ENCODE measurements around the gene GGA3. TPM values are rescaled to one million over a fixed set of nuclear protein-coding genes. Genes with fewer than 3 reads are reported as not detected.

GGA3 gene
- total RNA-seq, 1 donor = 14.2 TPM

DNA sequence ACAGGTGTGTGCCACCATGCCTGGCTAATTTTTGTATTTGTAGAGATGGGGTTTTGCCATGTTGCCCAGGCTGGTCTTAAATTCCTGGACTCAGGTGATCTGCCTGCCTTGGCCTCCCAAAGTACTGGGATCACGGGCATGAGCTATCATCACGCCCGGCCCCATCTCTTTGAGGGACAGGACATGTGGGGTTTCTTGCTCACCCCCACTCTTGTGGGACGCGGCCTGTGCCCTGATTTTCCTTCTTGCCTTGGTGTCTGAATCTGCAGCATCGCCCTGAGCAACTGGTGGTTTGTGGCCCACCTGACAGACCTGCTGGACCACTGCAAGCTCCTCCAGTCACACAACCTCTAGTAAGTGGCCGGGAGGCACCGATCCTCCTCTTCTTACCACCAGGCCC lies 30.3 kb downstream of the GGA3 start:
- TF ChIP-seq, protein P1, sequence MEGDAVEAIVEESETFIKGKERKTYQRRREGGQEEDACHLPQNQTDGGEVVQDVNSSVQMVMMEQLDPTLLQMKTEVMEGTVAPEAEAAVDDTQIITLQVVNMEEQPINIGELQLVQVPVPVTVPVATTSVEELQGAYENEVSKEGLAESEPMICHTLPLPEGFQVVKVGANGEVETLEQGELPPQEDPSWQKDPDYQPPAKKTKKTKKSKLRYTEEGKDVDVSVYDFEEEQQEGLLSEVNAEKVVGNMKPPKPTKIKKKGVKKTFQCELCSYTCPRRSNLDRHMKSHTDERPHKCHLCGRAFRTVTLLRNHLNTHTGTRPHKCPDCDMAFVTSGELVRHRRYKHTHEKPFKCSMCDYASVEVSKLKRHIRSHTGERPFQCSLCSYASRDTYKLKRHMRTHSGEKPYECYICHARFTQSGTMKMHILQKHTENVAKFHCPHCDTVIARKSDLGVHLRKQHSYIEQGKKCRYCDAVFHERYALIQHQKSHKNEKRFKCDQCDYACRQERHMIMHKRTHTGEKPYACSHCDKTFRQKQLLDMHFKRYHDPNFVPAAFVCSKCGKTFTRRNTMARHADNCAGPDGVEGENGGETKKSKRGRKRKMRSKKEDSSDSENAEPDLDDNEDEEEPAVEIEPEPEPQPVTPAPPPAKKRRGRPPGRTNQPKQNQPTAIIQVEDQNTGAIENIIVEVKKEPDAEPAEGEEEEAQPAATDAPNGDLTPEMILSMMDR (IDR thresholded peaks at IDR 0.05; ENCODE audit: insufficient read depth, low read depth, low read length) = no peak
- no peak overlapping the region for H3K4me3 ChIP-seq (ENCODE audit: low read depth, low read length)
- DNase-seq (ENCODE audit: low read depth) = no peak

DNA sequence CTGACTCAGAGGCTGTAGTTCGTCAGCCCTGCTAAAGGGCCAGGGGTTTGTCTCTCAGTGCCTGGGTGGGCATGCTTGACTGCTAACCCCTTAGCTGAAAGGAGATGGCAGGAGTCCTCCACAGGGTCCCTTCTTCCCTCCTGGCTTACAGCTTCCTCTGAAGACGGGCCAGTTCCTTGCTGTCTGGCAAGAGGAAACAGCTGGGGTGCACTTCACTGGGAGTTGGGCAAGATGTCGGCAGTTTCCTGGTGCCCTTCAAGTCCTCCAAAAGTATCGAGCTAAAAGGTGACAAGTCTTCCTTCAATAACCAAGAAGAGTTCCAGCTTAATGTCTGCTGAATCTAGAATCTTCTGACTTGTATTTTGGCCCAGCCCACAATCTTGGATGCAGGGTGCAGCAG lies 32.6 kb downstream of the GGA3 start:
- TF ChIP-seq, protein P1 (IDR thresholded peaks at IDR 0.05; ENCODE audit: insufficient read depth, low read depth, low read length) = no peak
- no peak overlapping the region for H3K4me3 ChIP-seq (ENCODE audit: low read depth, low read length)
- no peak for DNase-seq (ENCODE audit: low read depth)

DNA sequence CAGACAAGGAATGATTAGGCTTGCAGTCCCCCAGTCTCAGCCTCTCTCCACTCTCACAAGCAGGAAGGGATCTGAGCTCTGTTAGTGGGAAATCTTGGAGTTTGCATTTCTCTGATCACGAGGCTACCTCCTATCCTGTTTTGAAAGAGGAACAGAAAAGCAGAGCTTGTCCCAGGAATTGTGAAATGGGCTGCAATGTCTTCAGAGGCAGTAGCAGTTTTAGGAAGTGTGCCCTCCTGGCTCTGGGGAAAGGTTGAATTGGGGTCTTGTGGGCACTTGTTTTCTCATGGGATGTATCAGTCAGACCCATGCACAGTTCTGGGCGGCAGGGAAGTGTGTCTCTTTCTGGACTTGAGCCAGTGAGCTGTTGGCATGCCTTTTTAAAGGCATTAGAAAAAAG lies 33.1 kb downstream of the GGA3 start:
- peak; percentile 22 for DNase-seq (ENCODE audit: low read depth)
- H3K4me3 ChIP-seq (ENCODE audit: low read depth, low read length) = no peak overlapping the region
- TF ChIP-seq, protein P1 (IDR thresholded peaks at IDR 0.05; ENCODE audit: insufficient read depth, low read depth, low read length) = no peak

DNA sequence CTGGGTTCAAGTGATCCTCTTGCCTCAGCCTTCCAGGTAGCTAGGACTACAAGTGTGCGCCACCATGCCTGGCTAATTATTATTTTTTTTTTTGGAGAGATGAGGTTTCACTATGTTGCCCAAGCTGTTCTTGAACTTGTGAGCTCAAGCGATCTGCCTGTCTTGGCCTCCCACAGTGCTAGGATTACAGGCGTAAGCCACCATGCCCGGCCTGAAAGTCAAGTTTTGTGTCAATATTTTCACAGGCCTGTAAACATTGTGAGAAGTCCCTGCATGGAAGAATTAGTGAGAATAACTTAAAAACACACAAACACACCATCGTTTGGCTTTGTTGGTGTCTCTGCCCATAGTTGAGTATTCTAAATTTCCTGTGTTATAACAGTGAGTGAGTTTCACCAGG lies 33.7 kb downstream of the GGA3 start:
- TF ChIP-seq, protein P1 (IDR thresholded peaks at IDR 0.05; ENCODE audit: insufficient read depth, low read depth, low read length) = no peak
- DNase-seq (ENCODE audit: low read depth) = no peak
- no peak overlapping the region for H3K4me3 ChIP-seq (ENCODE audit: low read depth, low read length)

DNA sequence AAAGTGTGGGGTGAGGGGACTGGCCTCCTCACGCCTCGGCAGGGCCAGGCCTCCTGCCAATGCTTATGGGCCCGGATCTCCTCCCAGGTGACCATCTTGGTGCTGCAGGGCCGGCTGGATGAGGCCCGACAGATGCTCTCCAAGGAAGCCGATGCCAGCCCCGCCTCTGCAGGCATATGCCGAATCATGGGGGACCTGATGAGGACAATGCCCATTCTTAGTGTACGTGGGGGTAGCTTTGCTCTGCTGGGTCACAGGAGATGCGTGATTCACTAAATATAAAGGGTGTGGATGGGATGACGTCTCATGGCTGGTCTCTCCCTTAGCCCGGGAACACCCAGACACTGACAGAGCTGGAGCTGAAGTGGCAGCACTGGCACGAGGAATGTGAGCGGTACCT lies 36.4 kb downstream of the GGA3 start:
- DNase-seq (ENCODE audit: low read depth) = no peak
- TF ChIP-seq, protein P1 (IDR thresholded peaks at IDR 0.05; ENCODE audit: insufficient read depth, low read depth, low read length) = no peak
- no peak overlapping the region for H3K4me3 ChIP-seq (ENCODE audit: low read depth, low read length)

DNA sequence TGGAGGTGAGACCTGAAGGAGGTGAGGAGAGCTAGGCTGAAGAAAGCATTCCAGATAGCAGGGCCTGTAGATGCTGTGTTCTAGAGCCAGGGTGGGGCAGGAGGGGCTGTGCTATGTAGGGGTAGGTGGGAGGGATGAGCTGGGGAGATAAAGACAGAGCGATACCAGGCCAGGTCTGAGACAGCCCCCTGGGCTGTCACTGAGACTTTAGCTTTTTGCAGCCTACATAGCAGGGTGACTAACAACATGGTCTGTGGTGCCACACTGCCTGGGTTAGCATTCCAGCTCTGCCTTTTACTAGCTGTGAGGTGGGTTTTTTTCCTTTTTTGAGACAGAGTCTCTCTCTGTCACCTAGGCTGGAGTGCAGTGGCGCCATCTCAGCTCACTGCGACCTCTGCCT lies 41.6 kb downstream of the GGA3 start:
- DNase-seq (ENCODE audit: low read depth) = no peak
- TF ChIP-seq, protein P1 (IDR thresholded peaks at IDR 0.05; ENCODE audit: insufficient read depth, low read depth, low read length) = no peak
- no peak overlapping the region for H3K4me3 ChIP-seq (ENCODE audit: low read depth, low read length)

DNA sequence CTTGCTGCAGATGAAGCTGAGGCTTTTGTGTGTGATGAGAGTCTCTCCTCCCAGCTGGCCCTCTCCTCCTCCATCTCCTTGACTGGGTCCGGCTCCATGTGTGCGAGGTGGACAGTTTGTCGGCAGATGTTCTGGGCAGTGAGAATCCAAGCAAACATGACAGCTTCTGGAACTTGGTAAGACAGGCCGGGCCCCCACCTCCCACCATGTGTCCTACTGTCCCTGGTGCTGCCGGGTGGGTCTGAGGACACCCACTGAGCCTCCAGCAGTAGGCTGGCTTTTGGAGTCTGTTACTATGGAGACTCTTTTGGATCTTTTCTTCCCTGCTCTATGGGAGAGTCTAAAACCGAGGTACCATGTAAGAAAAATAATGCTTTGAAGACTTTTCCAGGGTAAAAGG lies 43.3 kb downstream of the GGA3 start:
- TF ChIP-seq, protein P1 (IDR thresholded peaks at IDR 0.05; ENCODE audit: insufficient read depth, low read depth, low read length) = no peak
- H3K4me3 ChIP-seq (ENCODE audit: low read depth, low read length) = no peak overlapping the region
- DNase-seq (ENCODE audit: low read depth) = no peak
